Gastroesophageal sphincter (tissue), 3 donors: ENCODE results near the gene WDR45B.

Source experiments
- CTCF ChIP-seq, 4 experiments: fragments of 200-600 bp in 2 of 4; fragments of 450-650 bp in 2 of 4; sonication (generic) in 1 of 4; IDR thresholded peaks; one replicate each; pipeline ENCODE4 v1.5.1; 2017 to 2019; ENCODE audit warnings: antibody characterized with exemption in 4 of 4, mild to moderate bottlenecking in 2 of 4, moderate library complexity in 2 of 4
- EP300 ChIP-seq: sonication (generic); formaldehyde crosslinking; IDR thresholded peaks from one replicate; pipeline ENCODE4 v1.6.1; 2017; ENCODE audit warnings: antibody characterized with exemption, mild to moderate bottlenecking
- POLR2A ChIP-seq, 2 donors: fragments of 450-650 bp; IDR thresholded peaks; one replicate each; pipeline ENCODE4 v1.6.1; 2017; ENCODE audit warnings: antibody characterized with exemption in 2 of 2, mild to moderate bottlenecking in 2 of 2, moderate library complexity in 1 of 2
- POLR2AphosphoS5 ChIP-seq: sonication (generic); formaldehyde crosslinking; IDR thresholded peaks from one replicate; pipeline ENCODE4 v1.6.1; 2017; ENCODE audit warnings: antibody characterized with exemption

DNA sequence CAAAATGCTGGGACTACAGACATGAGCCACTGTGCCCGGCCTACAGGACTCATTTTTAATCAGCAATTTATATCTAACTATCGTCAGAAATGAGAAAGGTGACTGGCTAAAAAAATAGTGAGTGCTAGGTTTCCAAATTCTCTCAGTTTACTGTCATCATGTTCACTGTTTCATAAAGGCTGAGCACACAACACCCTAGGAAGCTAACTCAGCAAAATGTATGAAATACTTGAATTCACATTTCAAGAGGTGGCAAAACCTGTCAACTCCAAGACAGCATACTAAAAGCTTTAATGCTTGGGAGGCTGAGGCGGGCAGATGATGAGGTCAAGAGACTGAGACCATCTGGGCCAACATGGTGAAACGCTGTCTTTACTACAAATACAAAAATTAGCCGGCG, 16.7 kb downstream of the WDR45B start:
- no peak for TF ChIP-seq CTCF (IDR thresholded peaks at IDR 0.05)
- no peak for TF ChIP-seq POLR2A (IDR thresholded peaks at IDR 0.05)
- TF ChIP-seq EP300: no peak
- no peak for TF ChIP-seq POLR2AphosphoS5
